ENCODE measurements around the gene CABLES1. TPM values are rescaled to one million over a fixed set of nuclear protein-coding genes. Genes with fewer than 3 reads are reported as not detected.

CABLES1 gene
- total RNA-seq, 1 experiment from 2014 or later: 11.8 TPM

GRCh38 chr18:23248826-23249225 lies 113.5 kb downstream of the CABLES1 start:
- TF ChIP-seq CTCF (conservative IDR thresholded peaks at IDR 0.05): no peak
- TF ChIP-seq EZH2 (IDR thresholded peaks at IDR 0.05; ENCODE audit: low read depth): no peak
- Histone ChIP-seq H3K9me2 (ENCODE audit: insufficient read depth) (no peaks in the 10 kb centered on the region), H3K4me2 (no peak overlapping the region), H3K9me3 (ENCODE audit: insufficient read depth, low read depth) (no peaks in the 10 kb centered on the region), H3K27me3 (ENCODE audit: insufficient read depth, low read depth) (no peaks in the 10 kb centered on the region), H3K4me3 (no peak overlapping the region), H4K20me1 (ENCODE audit: insufficient read depth) (no peaks in the 10 kb centered on the region), H2AFZ (no peak overlapping the region), H3K36me3 (ENCODE audit: low read depth) (no peaks in the 10 kb centered on the region), H3F3A (ENCODE audit: insufficient read depth, low read depth) (no peaks in the 10 kb centered on the region), H3K27ac (no peak overlapping the region), H3K79me2 (ENCODE audit: low read depth) (no peaks in the 10 kb centered on the region), H3K4me1 (replicated peaks; ENCODE audit: insufficient read depth) (no peaks in the 10 kb centered on the region)
- DNase-seq: no peak
- intact Hi-C loops (cut with micrococcal nuclease; ENCODE audit: unreplicated experiment): no loop called here
- POLR2A ChIA-PET (ENCODE audit: unreplicated experiment): no interaction called here
- CTCF ChIA-PET: no interaction called here
- no TSS peak for BruUV-seq (replicated peaks)

DNA sequence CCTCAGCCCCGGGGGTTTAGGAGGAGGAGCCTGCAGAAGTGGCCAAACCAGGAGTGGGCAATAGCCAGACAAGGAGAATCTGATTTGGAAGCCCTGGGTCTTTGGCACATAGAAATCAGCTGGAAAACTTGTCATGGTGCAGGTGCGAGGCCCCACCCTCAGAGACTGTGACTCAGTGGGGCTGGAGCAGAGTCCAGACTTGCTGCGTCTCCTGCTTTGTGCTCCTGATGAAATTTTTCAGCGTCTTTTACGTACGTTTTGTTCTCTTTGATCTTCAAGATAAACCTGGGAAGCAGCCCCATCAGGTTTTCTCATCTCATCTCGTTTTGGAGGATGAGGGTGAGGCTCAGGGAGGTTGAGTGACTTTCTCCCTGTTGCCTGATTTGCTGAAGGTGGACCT lies 114.1 kb downstream of the CABLES1 start:
- DNase-seq: no peak
- no peak overlapping the region for H2AFZ ChIP-seq
- CTCF ChIA-PET: interaction anchor here (0.6 kb wide), 1 partner anchor 105 kb away, joined by 3 read pairs; no protein-coding TSS in a partner anchor
- H3K4me2 ChIP-seq: no peak overlapping the region
- TF ChIP-seq CTCF (conservative IDR thresholded peaks at IDR 0.05): no peak
- TF ChIP-seq EZH2 (IDR thresholded peaks at IDR 0.05; ENCODE audit: low read depth): no peak
- POLR2A ChIA-PET (ENCODE audit: unreplicated experiment): no interaction called here
- no peaks in the 10 kb centered on the region for H3K9me3 ChIP-seq (ENCODE audit: insufficient read depth, low read depth)
- H3K27me3 ChIP-seq (ENCODE audit: insufficient read depth, low read depth): no peaks in the 10 kb centered on the region
- intact Hi-C loops (cut with micrococcal nuclease; ENCODE audit: unreplicated experiment): no loop called here
- no peaks in the 10 kb centered on the region for H3F3A ChIP-seq (ENCODE audit: insufficient read depth, low read depth)
- H3K4me1 ChIP-seq (replicated peaks; ENCODE audit: insufficient read depth): no peaks in the 10 kb centered on the region
- H3K36me3 ChIP-seq (ENCODE audit: low read depth): no peaks in the 10 kb centered on the region
- no peak overlapping the region for H3K27ac ChIP-seq
- H3K79me2 ChIP-seq (ENCODE audit: low read depth): no peaks in the 10 kb centered on the region
- no peaks in the 10 kb centered on the region for H3K9me2 ChIP-seq (ENCODE audit: insufficient read depth)
- no peak overlapping the region for H3K4me3 ChIP-seq
- no peaks in the 10 kb centered on the region for H4K20me1 ChIP-seq (ENCODE audit: insufficient read depth)
- no TSS peak for BruUV-seq (replicated peaks)

- POLR2A ChIA-PET (ENCODE audit: unreplicated experiment): no interaction called here
- no peak overlapping the region for H2AFZ ChIP-seq
- no peaks in the 10 kb centered on the region for H3K9me3 ChIP-seq (ENCODE audit: insufficient read depth, low read depth)
- H3K79me2 ChIP-seq (ENCODE audit: low read depth): no peaks in the 10 kb centered on the region
- DNase-seq: no peak
- BruUV-seq (replicated peaks): no TSS peak
- H3K4me2 ChIP-seq: no peak overlapping the region
- intact Hi-C loops (cut with micrococcal nuclease; ENCODE audit: unreplicated experiment): no loop called here
- no peaks in the 10 kb centered on the region for H3K27me3 ChIP-seq (ENCODE audit: insufficient read depth, low read depth)
- no peaks in the 10 kb centered on the region for H3K4me1 ChIP-seq (replicated peaks; ENCODE audit: insufficient read depth)
- H4K20me1 ChIP-seq (ENCODE audit: insufficient read depth): no peaks in the 10 kb centered on the region
- H3F3A ChIP-seq (ENCODE audit: insufficient read depth, low read depth): no peaks in the 10 kb centered on the region
- H3K36me3 ChIP-seq (ENCODE audit: low read depth): no peaks in the 10 kb centered on the region
- H3K27ac ChIP-seq: no peak overlapping the region
- H3K4me3 ChIP-seq: no peak overlapping the region
- TF ChIP-seq CTCF (conservative IDR thresholded peaks at IDR 0.05) (no peak), EZH2 (IDR thresholded peaks at IDR 0.05; ENCODE audit: low read depth) (no peak)
- CTCF ChIA-PET: no interaction called here
- H3K9me2 ChIP-seq (ENCODE audit: insufficient read depth): no peaks in the 10 kb centered on the region
These were observed 115.8 kb downstream of the CABLES1 start for GRCh38 chr18:23250893-23251656.
